Panc1 (cell line): ENCODE results near the gene ITPKC.

ENCODE experiments used
- POLR2AphosphoS5 ChIP-seq: IDR thresholded peaks from 2 replicates; pipeline ENCODE4 v1.6.1; 2012; ENCODE audit warnings: mild to moderate bottlenecking, low read depth, low read length, moderate library complexity
- SIN3A ChIP-seq: IDR thresholded peaks from 2 replicates; pipeline ENCODE4 v1.6.1; 2012; ENCODE audit warnings: low read depth, mild to moderate bottlenecking, low read length, moderate library complexity, borderline replicate concordance; ENCODE audit not compliant: insufficient read depth
- TCF7L2 ChIP-seq: IDR thresholded peaks from 2 replicates; pipeline ENCODE4 v1.6.1; 2011; ENCODE audit warnings: mild to moderate bottlenecking, low read depth, low read length, inconsistent platforms
- TF ChIP-seq, protein P1 (sequence below): fragments of 450-650 bp; IDR thresholded peaks from 2 replicates; pipeline ENCODE4 v1.5.1; 2017; ENCODE audit warnings: mild to moderate bottlenecking

DNA sequence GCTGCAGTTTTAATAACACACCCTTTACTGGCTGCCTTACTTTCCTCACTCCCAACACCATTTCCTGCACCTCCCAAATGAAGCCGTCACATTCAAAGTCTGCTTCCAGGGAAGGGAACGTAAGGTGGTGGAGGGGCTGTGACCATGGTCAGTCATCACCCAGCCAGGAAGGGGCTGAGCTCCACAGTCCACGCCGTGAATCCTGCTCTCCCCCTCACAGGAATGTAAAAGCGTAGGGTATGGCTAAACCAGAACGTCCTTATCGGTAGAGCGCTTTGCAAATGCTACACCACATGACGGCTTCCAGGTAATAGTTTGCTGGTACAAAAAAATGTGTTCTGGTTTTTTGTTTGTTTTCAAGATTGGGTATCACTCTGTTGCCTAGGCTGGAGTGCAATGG, 33.5 kb upstream of the ITPKC start:
- TF ChIP-seq, protein P1, sequence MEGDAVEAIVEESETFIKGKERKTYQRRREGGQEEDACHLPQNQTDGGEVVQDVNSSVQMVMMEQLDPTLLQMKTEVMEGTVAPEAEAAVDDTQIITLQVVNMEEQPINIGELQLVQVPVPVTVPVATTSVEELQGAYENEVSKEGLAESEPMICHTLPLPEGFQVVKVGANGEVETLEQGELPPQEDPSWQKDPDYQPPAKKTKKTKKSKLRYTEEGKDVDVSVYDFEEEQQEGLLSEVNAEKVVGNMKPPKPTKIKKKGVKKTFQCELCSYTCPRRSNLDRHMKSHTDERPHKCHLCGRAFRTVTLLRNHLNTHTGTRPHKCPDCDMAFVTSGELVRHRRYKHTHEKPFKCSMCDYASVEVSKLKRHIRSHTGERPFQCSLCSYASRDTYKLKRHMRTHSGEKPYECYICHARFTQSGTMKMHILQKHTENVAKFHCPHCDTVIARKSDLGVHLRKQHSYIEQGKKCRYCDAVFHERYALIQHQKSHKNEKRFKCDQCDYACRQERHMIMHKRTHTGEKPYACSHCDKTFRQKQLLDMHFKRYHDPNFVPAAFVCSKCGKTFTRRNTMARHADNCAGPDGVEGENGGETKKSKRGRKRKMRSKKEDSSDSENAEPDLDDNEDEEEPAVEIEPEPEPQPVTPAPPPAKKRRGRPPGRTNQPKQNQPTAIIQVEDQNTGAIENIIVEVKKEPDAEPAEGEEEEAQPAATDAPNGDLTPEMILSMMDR = no peak
- TF ChIP-seq POLR2AphosphoS5 (no peak), TCF7L2 (no peak), SIN3A (no peak)
